Measurements from ENCODE around the gene ITGA11.

Gene ITGA11

DNA sequence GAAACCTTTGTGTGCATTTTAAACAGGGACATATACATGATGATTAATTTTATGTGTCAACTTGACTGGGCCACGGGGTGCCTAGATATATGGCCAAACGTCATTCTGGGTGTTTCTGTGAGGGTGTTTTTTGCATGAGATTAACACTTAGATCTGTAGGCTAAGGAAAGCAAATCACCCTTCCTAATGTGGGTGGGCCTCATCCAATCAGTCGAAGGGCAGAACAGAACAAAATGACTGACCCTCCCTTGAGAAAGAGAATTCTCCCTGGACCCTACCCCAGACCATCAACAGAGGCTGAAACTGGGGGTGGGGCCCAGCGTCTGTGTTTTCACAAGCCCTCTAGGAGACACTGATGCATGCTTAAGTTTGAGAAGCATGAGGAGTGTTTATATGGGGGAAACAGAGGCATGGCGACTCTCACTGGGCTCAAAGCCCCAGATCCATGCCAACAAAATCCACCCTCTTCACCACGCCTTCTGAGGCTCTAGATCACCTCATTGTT lies 56.2 kb downstream of the ITGA11 start:
- Histone ChIP-seq H3K9me3 (ENCODE audit: control insufficient read depth in 2 of 2, low read length in 2 of 2) (no peaks in the 10 kb centered on the region), H3K36me3 (ENCODE audit: control insufficient read depth in 2 of 2, insufficient read depth in 2 of 2, low read length in 2 of 2) (no peaks in the 10 kb centered on the region), H3K4me1 (ENCODE audit: control insufficient read depth in 2 of 2, insufficient read depth in 2 of 2, low read length in 2 of 2) (no peaks in the 10 kb centered on the region), H3K27me3 (ENCODE audit: control insufficient read depth in 2 of 2, insufficient read depth in 2 of 2, low read length in 2 of 2) (peaks cover 0 to 2% of the 10 kb centered on the region in 2 donors), H3K4me3 (ENCODE audit: low read length in 2 of 2) (no peak overlapping the region), H3K27ac (ENCODE audit: low read depth in 2 of 2, low read length in 2 of 2) (no peak overlapping the region), H3K9ac (ENCODE audit: low read depth in 1 of 2, low read length in 2 of 2) (no peak overlapping the region)

DNA sequence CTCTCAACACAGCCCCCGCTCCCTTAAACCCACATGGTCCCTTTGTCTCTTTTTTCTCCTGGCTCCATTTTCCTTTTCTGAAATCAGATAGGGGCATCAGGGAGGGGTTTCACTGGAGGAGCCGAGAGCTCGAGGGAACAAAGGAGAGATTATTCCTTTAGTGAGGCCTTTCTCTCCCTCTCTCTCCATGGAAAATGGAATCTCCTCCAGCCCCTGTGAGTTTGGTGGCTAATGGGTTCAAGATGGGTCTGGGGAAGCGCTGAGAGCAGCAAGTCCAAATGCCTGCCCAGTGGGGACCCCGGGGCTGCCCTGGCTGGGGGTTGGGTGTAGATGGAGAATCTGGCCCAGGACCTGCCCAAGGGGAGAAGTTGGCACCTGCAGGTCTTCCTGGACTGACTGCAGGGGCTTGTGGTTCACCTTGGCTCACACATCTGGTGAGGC lies 56.8 kb downstream of the ITGA11 start:
- Histone ChIP-seq H3K4me1 (ENCODE audit: control insufficient read depth in 2 of 2, insufficient read depth in 2 of 2, low read length in 2 of 2) (no peaks in the 10 kb centered on the region), H3K27me3 (ENCODE audit: control insufficient read depth in 2 of 2, insufficient read depth in 2 of 2, low read length in 2 of 2) (peaks cover 0 to 2% of the 10 kb centered on the region in 2 donors), H3K4me3 (ENCODE audit: low read length in 2 of 2) (no peak overlapping the region), H3K9me3 (ENCODE audit: control insufficient read depth in 2 of 2, low read length in 2 of 2) (no peaks in the 10 kb centered on the region), H3K9ac (ENCODE audit: low read depth in 1 of 2, low read length in 2 of 2) (no peak overlapping the region), H3K36me3 (ENCODE audit: control insufficient read depth in 2 of 2, insufficient read depth in 2 of 2, low read length in 2 of 2) (no peaks in the 10 kb centered on the region), H3K27ac (ENCODE audit: low read depth in 2 of 2, low read length in 2 of 2) (no peak overlapping the region)

DNA sequence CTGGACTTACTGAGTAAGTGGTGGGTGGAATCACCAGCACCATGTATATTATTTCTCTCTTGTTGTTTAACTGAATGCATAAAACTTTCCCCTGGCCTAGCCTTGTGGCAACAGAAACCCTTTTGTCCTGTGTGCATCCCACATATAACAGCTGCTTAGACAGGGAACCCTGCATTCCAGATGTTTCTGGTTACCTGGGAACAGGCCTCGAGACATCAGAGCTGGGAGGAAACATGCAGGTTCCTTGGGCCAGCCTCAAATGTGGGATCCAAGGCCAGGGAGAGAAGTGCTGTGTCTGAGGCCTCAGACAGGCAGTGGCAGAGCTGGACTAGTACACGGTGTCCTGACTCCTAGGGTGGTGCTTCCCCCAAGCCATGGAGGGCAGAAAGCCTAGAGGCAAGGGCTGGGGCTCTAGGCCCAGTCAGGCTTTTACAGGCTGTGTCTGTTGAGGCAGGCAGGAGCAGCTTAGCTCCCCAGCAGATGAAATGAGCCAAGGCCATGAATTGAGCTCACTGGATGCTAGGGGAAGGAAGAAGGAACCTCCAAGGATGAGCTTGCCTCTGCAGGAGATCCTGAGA lies 57.7 kb downstream of the ITGA11 start:
- H3K27ac ChIP-seq (ENCODE audit: low read depth in 2 of 2, low read length in 2 of 2) = no peak overlapping the region
- H3K36me3 ChIP-seq (ENCODE audit: control insufficient read depth in 2 of 2, insufficient read depth in 2 of 2, low read length in 2 of 2) = no peaks in the 10 kb centered on the region
- no peaks in the 10 kb centered on the region for H3K4me1 ChIP-seq (ENCODE audit: control insufficient read depth in 2 of 2, insufficient read depth in 2 of 2, low read length in 2 of 2)
- no peaks in the 10 kb centered on the region for H3K9me3 ChIP-seq (ENCODE audit: control insufficient read depth in 2 of 2, low read length in 2 of 2)
- H3K9ac ChIP-seq (ENCODE audit: low read depth in 1 of 2, low read length in 2 of 2) = no peak overlapping the region
- peaks cover 0 to 2% of the 10 kb centered on the region in 2 donors for H3K27me3 ChIP-seq (ENCODE audit: control insufficient read depth in 2 of 2, insufficient read depth in 2 of 2, low read length in 2 of 2)
- H3K4me3 ChIP-seq (ENCODE audit: low read length in 2 of 2) = no peak overlapping the region

DNA sequence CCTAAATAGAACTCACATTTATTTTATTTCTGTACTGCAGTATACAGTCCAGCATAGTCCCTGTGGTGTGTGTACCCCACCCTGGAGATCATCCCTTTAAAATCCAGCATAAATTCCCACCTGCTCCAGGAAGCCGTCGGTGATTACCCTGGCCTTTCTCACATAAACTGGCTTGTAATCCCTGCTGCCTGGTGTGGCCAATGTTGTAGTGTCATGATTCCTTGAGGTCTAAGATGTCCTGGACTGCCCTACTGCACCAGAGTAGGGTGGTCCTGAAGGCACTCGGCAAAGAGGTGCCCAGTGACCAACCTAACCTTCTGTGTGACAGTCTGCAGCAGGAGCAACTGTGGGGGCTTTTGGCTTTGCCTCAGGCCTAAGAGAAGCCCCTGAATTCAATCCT lies 58.9 kb downstream of the ITGA11 start:
- Histone ChIP-seq H3K36me3 (ENCODE audit: control insufficient read depth in 2 of 2, insufficient read depth in 2 of 2, low read length in 2 of 2) (no peaks in the 10 kb centered on the region), H3K27ac (ENCODE audit: low read depth in 2 of 2, low read length in 2 of 2) (no peak overlapping the region), H3K9me3 (ENCODE audit: control insufficient read depth in 2 of 2, low read length in 2 of 2) (no peaks in the 10 kb centered on the region), H3K4me1 (ENCODE audit: control insufficient read depth in 2 of 2, insufficient read depth in 2 of 2, low read length in 2 of 2) (no peaks in the 10 kb centered on the region), H3K9ac (ENCODE audit: low read depth in 1 of 2, low read length in 2 of 2) (no peak overlapping the region), H3K27me3 (ENCODE audit: control insufficient read depth in 2 of 2, insufficient read depth in 2 of 2, low read length in 2 of 2) (peaks cover 0 to 2% of the 10 kb centered on the region in 2 donors), H3K4me3 (ENCODE audit: low read length in 2 of 2) (no peak overlapping the region)

DNA sequence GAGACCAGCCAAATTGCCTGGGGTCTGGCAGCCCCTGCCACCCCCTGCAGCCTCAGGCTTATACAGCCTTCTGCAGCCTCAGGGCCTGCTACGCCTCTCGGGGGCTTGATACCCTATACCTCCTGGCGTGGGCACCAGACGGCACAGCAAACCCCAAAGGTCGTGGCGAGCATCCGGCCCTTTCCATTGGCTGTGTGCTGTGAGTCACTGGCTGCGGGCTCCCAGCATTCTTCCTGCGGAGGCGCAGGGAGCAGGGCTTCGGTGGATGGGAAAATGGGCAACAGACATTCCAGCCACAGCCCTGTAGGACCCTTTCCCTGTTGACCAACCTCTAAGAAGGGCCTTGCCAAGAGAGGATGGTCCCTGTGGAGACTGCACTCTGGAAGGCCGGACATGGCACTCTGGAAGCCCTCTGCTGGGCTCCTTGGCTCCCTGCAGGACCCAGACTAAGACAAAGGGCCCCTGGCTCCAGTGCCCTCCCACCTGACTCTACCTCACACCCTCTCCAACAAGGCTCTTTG lies 59.6 kb downstream of the ITGA11 start:
- Histone ChIP-seq H3K4me1 (ENCODE audit: control insufficient read depth in 2 of 2, insufficient read depth in 2 of 2, low read length in 2 of 2) (no peaks in the 10 kb centered on the region), H3K36me3 (ENCODE audit: control insufficient read depth in 2 of 2, insufficient read depth in 2 of 2, low read length in 2 of 2) (no peaks in the 10 kb centered on the region), H3K9me3 (ENCODE audit: control insufficient read depth in 2 of 2, low read length in 2 of 2) (no peaks in the 10 kb centered on the region), H3K4me3 (ENCODE audit: low read length in 2 of 2) (no peak overlapping the region), H3K27ac (ENCODE audit: low read depth in 2 of 2, low read length in 2 of 2) (no peak overlapping the region), H3K9ac (ENCODE audit: low read depth in 1 of 2, low read length in 2 of 2) (no peak overlapping the region), H3K27me3 (ENCODE audit: control insufficient read depth in 2 of 2, insufficient read depth in 2 of 2, low read length in 2 of 2) (peaks cover 0 to 2% of the 10 kb centered on the region in 2 donors)

DNA sequence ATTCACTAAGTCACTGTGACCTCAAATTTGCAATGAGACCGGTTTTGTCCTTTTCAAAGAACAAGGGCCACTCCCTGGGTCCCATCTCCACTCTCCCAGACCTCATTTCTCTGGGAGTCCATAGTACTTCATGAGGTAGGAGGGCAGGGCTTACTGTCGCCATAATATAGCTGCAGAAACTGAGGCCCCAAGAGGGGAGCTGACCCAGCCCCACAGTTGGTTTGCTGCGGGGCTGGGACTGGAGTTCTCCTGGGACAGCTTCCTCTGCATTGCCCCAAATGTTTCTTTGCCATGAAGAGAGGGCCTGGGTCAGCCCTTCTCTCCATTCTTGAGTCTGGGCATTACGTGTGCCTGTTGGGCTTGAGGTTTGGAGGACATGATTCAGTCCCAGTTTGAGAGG lies 60.1 kb downstream of the ITGA11 start:
- no peaks in the 10 kb centered on the region for H3K4me1 ChIP-seq (ENCODE audit: control insufficient read depth in 2 of 2, insufficient read depth in 2 of 2, low read length in 2 of 2)
- no peak overlapping the region for H3K4me3 ChIP-seq (ENCODE audit: low read length in 2 of 2)
- H3K9ac ChIP-seq (ENCODE audit: low read depth in 1 of 2, low read length in 2 of 2) = no peak overlapping the region
- no peaks in the 10 kb centered on the region for H3K36me3 ChIP-seq (ENCODE audit: control insufficient read depth in 2 of 2, insufficient read depth in 2 of 2, low read length in 2 of 2)
- peaks cover 0 to 2% of the 10 kb centered on the region in 2 donors for H3K27me3 ChIP-seq (ENCODE audit: control insufficient read depth in 2 of 2, insufficient read depth in 2 of 2, low read length in 2 of 2)
- no peaks in the 10 kb centered on the region for H3K9me3 ChIP-seq (ENCODE audit: control insufficient read depth in 2 of 2, low read length in 2 of 2)
- no peak overlapping the region for H3K27ac ChIP-seq (ENCODE audit: low read depth in 2 of 2, low read length in 2 of 2)

DNA sequence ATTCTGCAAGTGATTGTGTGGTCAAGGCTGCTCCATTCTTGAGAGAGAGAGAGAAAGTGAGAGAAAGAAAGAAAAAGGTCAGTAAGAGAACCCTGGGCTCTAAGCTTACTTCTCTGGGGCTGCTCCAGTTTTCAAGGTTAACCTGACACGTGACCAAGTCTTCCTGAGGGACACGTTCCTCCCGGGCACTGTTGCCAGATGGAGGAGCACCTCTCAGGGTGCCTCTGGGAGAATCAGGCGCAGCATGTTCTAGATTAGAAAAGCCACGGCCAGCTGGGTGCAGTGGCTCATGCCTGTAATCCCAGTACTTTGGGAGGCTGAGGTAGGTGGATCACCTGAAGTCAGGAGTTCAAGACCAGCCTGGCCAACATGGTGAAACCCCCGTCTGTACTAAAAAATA lies 60.8 kb downstream of the ITGA11 start:
- H3K4me3 ChIP-seq (ENCODE audit: low read length in 2 of 2) = no peak overlapping the region
- H3K4me1 ChIP-seq (ENCODE audit: control insufficient read depth in 2 of 2, insufficient read depth in 2 of 2, low read length in 2 of 2) = no peaks in the 10 kb centered on the region
- H3K36me3 ChIP-seq (ENCODE audit: control insufficient read depth in 2 of 2, insufficient read depth in 2 of 2, low read length in 2 of 2) = no peaks in the 10 kb centered on the region
- no peak overlapping the region for H3K9ac ChIP-seq (ENCODE audit: low read depth in 1 of 2, low read length in 2 of 2)
- no peak overlapping the region for H3K27ac ChIP-seq (ENCODE audit: low read depth in 2 of 2, low read length in 2 of 2)
- peaks cover 0 to 2% of the 10 kb centered on the region in 2 donors for H3K27me3 ChIP-seq (ENCODE audit: control insufficient read depth in 2 of 2, insufficient read depth in 2 of 2, low read length in 2 of 2)
- H3K9me3 ChIP-seq (ENCODE audit: control insufficient read depth in 2 of 2, low read length in 2 of 2) = no peaks in the 10 kb centered on the region

DNA sequence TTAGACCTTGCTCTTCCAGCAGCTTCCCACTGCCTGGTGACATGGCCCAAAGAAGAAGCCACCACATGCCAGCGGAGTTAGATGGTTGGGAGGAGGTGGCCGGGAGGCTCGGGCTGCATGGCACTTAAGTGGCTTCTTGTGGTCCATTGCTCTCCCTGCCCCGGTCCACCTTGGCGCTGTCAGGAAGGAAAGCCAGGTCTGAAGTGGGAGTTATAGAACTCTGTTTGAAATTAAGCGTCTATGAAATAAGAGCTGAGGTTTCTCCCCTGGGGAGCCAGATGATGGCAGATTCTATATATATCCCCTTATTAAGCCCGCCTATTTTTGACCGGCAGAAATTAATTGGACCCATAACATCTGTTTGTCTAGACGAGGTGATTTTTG lies 61.2 kb downstream of the ITGA11 start:
- no peaks in the 10 kb centered on the region for H3K4me1 ChIP-seq (ENCODE audit: control insufficient read depth in 2 of 2, insufficient read depth in 2 of 2, low read length in 2 of 2)
- no peak overlapping the region for H3K27ac ChIP-seq (ENCODE audit: low read depth in 2 of 2, low read length in 2 of 2)
- no peak overlapping the region for H3K9ac ChIP-seq (ENCODE audit: low read depth in 1 of 2, low read length in 2 of 2)
- no peak overlapping the region for H3K4me3 ChIP-seq (ENCODE audit: low read length in 2 of 2)
- H3K36me3 ChIP-seq (ENCODE audit: control insufficient read depth in 2 of 2, insufficient read depth in 2 of 2, low read length in 2 of 2) = no peaks in the 10 kb centered on the region
- H3K27me3 ChIP-seq (ENCODE audit: control insufficient read depth in 2 of 2, insufficient read depth in 2 of 2, low read length in 2 of 2) = peaks cover 0 to 2% of the 10 kb centered on the region in 2 donors
- H3K9me3 ChIP-seq (ENCODE audit: control insufficient read depth in 2 of 2, low read length in 2 of 2) = no peaks in the 10 kb centered on the region

DNA sequence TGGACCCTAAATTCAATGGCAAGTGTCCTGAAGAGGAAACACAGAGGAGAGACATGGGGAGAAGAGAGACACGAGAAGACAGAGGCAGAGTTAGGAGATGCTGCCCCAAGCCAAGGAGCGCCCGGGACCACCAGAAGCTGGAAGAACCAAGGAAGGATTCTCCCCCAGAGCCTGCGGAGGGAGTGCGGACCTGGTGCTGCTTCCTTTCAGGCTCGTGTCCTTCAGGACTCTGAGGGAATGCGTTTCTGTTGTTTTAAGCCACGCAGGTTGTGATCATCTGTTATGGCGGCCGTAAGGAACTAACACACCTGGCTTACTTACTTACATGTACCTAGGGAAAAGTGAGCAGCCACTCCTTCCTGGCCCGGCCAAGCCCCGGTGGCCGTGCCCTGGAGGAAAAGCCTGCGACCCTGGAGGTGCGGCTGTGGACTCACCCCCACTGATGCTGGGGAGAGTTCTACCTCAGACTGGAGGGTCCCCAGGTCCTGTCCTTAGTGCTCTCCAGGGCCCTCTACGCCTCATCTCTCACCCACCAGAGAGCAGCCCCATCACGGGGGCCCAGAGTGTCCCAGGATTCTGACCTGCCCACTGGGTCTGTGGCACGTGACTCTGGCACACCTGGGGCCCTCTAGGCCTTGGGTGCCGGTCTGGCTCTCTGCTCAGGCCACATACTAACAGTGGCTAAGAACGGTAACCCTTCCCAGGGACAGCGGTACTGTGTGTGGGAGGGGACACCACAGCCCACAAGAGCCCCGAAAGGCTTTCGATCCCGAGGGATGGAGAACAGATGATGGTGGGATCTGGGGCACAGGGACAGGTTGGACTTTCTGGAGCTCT lies 61.8 kb downstream of the ITGA11 start:
- H3K36me3 ChIP-seq (ENCODE audit: control insufficient read depth in 2 of 2, insufficient read depth in 2 of 2, low read length in 2 of 2) = no peaks in the 10 kb centered on the region
- no peak overlapping the region for H3K4me3 ChIP-seq (ENCODE audit: low read length in 2 of 2)
- no peaks in the 10 kb centered on the region for H3K9me3 ChIP-seq (ENCODE audit: control insufficient read depth in 2 of 2, low read length in 2 of 2)
- no peak overlapping the region for H3K9ac ChIP-seq (ENCODE audit: low read depth in 1 of 2, low read length in 2 of 2)
- peaks cover 0 to 2% of the 10 kb centered on the region in 2 donors for H3K27me3 ChIP-seq (ENCODE audit: control insufficient read depth in 2 of 2, insufficient read depth in 2 of 2, low read length in 2 of 2)
- H3K27ac ChIP-seq (ENCODE audit: low read depth in 2 of 2, low read length in 2 of 2) = no peak overlapping the region
- no peaks in the 10 kb centered on the region for H3K4me1 ChIP-seq (ENCODE audit: control insufficient read depth in 2 of 2, insufficient read depth in 2 of 2, low read length in 2 of 2)

DNA sequence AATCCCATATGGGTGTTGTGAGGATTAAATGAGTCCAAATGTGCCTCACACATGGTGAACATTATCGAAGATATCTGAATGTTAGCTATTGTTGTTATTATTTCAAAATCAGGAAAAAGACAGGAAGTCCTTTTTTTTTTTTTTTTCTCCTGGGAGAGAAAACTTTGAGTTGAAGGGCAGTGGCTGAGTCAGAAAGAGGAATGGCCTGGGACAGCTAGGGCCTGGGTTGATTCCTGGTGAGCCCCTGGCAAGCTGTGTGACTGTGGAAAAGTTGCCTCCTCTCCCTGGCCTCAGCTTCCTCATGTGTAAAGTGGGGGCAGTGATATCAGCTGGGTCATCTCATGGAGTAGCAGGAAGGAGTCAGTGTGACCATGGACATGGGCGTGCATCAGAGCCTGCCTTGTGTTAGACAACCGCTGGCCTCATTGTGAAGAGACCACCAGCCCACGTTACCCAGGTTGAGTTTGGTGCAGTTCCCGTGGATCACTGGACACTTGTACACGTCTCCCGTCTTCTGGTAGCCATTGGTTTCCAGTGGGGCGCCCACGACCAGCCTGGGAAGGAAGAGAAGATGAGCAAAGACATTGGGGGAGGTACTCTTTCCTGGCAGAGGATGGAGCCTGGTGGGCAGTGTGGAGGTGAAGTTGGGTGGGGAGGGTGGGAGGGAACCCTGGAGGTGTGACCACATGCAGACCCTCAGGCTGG lies 63.1 kb downstream of the ITGA11 start:
- Histone ChIP-seq H3K4me3 (ENCODE audit: low read length in 2 of 2) (no peak overlapping the region), H3K27me3 (ENCODE audit: control insufficient read depth in 2 of 2, insufficient read depth in 2 of 2, low read length in 2 of 2) (peaks cover 0 to 2% of the 10 kb centered on the region in 2 donors), H3K4me1 (ENCODE audit: control insufficient read depth in 2 of 2, insufficient read depth in 2 of 2, low read length in 2 of 2) (no peaks in the 10 kb centered on the region), H3K27ac (ENCODE audit: low read depth in 2 of 2, low read length in 2 of 2) (no peak overlapping the region), H3K36me3 (ENCODE audit: control insufficient read depth in 2 of 2, insufficient read depth in 2 of 2, low read length in 2 of 2) (no peaks in the 10 kb centered on the region), H3K9me3 (ENCODE audit: control insufficient read depth in 2 of 2, low read length in 2 of 2) (no peaks in the 10 kb centered on the region), H3K9ac (ENCODE audit: low read depth in 1 of 2, low read length in 2 of 2) (no peak overlapping the region)

Data from mucosa of rectum (tissue), 2 donors.